ENCODE data around the gene COBL.

DNA sequence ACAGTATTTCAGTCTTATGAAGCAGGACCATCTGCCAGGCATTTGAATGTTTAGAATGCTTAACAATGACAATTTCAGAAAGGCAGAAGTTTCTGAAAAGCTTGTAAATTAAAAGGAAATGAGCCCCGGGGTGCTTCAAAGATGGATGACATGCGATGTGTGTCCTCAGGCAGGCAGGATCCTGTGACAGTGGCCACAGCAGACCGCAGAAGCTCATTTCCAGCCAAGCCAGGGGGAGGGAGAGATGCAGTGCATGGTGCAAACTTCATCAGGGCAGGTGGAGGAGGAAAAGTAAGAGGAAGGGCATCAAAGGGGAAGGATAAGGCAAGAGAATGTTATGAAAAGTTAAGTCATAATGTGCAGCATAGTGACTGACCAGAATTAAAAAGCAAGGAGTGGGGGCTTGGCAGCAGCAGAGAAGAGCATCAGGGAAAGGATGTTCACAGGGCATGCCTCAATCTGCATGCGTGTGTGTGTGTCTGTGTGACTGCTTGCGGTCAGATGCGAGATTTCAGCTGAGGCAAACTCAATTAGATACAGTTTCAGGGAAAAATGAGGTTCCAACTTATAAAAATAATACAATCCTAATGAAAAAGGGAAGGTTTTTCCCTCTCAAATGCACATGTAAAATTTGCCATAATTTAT, 173.7 kb downstream of the COBL start:
- TF ChIP-seq, protein P1, sequence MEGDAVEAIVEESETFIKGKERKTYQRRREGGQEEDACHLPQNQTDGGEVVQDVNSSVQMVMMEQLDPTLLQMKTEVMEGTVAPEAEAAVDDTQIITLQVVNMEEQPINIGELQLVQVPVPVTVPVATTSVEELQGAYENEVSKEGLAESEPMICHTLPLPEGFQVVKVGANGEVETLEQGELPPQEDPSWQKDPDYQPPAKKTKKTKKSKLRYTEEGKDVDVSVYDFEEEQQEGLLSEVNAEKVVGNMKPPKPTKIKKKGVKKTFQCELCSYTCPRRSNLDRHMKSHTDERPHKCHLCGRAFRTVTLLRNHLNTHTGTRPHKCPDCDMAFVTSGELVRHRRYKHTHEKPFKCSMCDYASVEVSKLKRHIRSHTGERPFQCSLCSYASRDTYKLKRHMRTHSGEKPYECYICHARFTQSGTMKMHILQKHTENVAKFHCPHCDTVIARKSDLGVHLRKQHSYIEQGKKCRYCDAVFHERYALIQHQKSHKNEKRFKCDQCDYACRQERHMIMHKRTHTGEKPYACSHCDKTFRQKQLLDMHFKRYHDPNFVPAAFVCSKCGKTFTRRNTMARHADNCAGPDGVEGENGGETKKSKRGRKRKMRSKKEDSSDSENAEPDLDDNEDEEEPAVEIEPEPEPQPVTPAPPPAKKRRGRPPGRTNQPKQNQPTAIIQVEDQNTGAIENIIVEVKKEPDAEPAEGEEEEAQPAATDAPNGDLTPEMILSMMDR (IDR thresholded peaks at IDR 0.05), result no peak
- no peak for TF ChIP-seq POLR2A (IDR thresholded peaks at IDR 0.05)

Measured in prostate gland (tissue), 2 donors.